T-helper 2 cell (primary cell): ENCODE measurements around the gene CTNNBL1.

Experiments
- DNase-seq, 5 experiments: peaks; one replicate each; pipeline versions ENCODE4 v3.0.0 to v3.0.0-alpha.2; 2012 to 2022

Gene CTNNBL1

DNA sequence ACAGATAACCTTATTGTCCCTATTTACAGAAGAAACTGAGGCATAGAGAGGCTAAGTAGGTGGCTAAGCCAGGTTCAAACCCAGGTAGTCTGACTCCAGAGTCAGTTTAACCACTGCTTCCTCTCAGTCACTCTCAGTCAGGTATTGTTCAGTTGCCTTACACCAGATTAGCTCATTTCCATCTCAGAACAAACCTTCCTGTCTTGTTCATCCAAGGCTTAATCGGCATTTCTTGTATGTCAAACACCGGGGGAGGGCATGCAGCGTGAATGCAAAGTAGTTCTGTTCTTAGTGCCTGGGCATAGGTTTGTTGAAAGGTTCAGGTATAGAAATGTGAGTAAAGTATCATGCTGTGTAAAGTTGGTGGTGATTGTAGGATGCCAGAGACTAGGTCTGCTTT, 51.7 kb downstream of the CTNNBL1 start:
- DNase-seq: peak in 1 of 5 experiments; percentile 74

DNA sequence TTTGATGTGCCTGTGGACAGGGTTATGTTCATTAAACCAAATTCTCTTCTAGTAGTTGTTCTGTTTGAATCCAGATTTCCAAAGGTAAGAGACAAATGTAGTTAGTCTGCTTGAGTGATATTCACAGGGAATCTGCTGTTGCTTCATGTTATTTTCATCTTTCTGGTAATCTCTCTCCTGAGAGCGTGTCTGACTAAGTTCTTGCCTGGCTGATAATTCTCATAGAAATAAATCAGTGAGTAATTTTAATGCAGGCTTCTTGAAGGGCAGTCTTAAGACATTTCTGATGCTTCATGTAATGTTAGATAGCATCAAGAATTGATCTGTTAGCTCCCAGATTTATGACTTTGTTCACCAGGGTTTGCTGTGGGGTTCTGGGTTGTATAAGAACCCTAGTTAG, 54.2 kb downstream of the CTNNBL1 start:
- no peak for DNase-seq

DNA sequence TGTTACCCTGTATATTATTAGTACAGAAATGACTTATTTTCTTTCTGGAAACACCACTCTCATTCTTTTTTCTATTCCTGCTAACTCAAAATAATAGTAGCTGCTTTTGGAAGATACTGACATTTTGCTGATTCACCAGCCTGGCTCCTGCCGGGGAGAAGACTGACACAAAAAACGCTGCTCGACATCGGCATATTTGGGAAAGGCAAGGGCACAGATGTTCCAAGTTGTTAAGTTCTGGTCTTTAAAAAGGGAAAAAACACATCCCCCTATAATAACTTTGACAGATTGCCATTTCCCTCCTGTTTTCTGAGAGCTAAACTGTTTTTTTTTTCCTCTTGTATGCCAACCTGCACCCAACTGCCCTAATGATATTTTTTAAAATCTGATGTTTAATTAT, 55.4 kb downstream of the CTNNBL1 start:
- no peak for DNase-seq

DNA sequence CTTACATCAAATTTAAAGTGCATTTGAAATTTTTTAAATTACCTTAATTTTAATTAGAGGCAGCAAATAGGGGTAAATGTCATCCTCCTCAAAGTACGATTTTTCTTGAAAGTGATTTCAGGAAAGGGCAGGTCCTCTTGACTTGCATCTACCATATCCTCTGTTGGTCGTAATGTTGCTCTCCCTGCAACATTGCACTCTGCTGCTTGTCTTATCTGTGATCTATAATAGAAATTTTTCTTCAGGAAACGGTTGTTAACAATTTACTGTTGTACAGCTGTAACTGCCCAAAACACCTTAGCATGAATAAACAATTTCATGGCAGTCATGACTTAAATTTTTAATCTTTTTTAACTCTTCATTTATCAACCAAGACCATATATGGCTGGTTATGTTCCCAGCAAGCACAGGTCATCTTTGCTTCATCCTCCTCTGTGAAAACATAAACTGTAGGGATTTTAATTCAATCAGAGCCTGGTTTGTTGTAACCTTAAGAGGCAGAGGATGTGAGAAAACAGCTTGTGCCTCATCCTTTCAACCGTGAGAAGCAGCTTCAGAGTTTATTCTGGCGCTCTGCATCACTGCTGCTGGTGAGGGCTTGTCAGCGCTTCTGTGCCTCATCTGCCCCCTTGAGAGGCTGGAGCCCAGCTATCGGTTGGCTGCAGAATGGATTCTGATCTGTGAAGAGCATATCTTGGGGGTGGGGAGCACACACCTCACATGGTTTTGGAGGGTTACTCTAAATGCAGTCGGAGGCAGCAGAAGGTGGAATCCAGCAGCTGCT, 56.0 kb downstream of the CTNNBL1 start:
- peak in 1 of 5 experiments; percentile 31 for DNase-seq

DNA sequence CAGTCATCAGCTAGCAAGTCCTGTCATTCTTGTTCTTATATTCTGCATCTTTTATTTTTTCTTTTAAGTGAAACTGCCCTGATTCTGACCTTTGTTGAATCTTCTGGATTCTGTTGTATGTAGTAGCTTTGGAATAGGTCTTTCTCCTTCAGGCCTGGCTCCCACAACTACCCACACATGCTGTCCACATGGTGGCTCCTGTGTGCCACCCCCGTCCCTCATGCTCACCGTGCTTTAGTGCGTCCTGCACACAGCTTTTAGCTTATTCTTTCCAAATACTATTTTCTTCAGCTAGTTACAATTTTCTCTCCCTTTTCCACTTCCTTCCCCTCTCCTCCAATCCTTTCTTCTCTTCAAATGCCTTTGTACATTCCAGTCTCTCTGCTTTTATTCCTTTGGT, 61.8 kb downstream of the CTNNBL1 start:
- DNase-seq: no peak

DNA sequence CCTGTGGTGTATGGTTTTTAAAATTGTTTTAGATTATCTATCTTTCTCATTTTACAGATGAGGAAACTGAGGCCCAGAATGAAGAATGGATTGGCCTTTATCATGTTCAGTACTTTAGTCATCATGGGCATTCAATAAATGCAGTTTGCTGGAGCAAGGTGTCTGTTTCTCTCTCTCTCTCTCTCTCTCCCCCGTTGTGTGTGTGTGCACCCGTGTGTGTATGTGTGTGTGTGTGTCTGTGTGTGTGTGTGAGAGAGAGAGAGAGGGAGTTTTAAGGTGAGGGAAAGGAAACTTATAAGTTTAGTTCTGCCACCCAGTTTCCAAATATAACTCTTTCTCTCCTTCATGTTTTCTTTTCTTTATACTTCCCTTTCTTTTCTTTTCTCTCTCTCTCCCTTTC, 62.4 kb downstream of the CTNNBL1 start:
- no peak for DNase-seq

DNA sequence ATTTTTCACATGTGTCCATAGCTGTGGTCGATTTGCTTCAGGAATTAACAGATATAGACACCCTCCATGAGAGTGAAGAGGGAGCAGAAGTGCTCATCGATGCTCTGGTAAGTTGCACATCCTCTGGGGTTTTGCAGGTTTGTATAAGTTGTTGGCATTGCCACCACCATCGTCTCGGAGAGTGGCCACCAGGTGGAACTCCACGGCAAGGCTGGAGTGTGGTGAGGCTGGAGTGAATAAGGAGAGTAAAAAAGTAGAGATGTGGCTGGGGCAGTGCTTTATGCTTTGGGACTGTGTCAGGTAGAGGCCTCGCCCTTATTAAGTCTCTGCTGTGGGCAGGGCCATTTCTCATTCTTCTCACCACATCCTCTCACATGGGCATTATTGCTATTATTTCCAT, 63.7 kb downstream of the CTNNBL1 start:
- no peak for DNase-seq

DNA sequence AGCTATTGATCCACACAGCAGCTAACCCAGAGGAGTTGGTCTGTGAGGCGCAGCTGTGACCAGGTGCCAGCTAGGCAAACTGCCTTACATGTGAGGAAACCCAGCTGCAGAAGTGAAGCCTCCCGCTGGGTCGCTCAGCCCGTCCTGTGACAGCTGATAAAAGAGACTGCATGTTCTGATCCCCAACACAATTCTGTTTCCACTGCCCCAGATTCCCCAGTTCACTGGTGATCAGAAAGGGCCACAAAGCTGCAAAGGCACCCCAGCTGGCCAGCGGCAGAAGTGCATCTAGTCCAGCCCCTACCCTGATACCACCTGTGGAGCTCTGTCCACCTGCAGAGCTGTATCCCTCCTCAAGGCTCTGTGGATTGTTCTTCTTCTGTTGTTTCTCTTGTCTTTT, 64.5 kb downstream of the CTNNBL1 start:
- DNase-seq: no peak

DNA sequence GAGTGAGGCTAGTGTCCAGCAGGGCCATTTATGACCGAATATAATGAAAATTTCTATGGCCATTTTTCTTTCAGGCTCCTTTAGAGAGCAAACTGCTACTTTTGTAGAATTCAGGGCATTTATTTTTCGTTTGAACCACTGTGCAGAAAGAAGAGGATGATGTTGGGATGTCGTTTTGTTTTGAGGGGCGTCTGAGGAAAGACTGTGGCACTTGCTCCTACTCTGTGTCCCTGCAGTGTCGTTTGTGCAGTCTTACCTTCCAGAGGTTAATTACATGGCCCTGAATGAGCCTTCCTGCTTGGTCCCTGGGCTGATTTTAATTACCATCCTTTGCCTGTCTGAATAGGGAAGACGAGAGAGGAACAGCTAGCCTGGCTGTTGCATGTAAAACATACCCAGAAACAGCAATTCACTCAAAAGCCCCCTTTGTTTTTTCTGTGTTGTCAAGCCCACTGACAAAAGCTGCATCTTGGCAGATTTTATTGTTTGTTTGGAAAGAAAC, 65.3 kb downstream of the CTNNBL1 start:
- no peak for DNase-seq

DNA sequence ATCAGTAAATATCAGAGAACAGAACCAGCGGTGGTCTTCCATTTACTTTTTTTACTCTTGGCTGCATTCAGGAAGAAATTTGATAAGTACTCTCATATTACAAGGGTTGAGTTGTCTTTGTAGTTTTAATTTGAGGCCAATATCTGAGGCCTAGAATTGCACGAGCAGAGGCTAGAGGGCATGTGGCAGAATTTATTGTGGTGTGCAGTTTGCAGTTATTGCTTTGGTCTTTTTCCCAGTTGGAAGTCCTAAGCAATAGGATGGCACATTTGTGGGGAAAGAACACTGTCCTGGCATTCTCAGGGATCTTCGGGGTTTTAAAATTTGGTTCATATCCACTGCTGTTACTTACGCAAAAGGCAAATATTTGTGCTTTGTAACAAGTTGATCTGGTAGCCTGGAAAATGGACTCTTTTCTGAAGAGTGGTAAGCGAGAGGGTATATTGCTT, 66.0 kb downstream of the CTNNBL1 start:
- no peak for DNase-seq

DNA sequence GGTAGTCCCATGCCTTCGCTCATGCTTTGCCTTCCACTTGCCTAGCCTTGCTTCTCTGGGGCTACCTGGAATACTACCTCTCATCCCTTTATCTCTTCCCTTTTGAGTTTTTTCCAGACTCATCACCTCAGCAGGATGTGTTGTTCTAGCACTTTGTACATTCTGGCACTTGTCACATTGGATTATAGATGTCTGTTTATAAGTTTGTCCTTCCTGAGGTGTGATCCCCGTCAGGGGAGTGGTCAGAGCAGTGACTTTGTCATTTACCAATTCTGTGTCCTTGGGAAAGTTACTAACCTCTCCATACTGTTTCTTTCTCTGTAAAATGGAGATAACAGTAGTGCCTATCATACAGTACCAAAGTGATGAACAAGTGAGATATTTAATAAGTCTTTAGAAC, 66.5 kb downstream of the CTNNBL1 start:
- DNase-seq: no peak

DNA sequence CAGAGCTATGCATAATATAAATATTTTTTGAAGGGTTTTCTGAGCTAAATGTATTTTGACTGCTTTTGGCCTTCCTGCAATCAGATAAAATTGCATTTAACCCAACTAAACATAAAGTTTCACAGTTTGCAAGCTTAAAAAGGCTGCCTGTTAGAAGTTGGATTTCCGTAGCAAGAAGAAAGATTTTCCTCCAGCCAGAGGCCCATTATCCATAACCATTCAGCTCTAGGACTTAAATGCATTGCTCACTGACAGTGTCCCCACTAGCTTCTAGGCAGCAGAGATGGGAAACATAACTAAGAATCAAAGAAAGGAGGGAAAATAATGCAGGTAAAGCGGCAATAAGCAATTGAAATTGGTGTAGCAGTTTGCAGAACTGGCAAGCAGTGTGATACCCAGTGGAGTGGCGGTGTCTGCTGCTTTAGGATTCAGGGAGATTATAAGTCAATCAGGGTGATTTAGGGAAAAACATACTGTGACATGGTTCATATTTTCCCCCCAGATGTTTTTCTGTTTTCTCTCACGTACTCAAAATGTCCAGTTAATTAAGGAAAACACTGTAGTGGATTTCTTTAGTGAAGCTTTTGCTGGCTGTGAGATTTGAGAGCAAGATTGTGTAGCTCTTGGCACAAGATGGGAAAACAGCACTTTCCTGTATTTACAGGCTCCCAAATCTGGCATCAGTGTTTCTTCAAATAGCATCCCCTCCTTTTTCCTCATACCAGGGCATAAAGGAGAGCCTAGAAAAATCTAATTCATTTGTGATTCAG, 69.1 kb downstream of the CTNNBL1 start:
- DNase-seq: no peak

DNA sequence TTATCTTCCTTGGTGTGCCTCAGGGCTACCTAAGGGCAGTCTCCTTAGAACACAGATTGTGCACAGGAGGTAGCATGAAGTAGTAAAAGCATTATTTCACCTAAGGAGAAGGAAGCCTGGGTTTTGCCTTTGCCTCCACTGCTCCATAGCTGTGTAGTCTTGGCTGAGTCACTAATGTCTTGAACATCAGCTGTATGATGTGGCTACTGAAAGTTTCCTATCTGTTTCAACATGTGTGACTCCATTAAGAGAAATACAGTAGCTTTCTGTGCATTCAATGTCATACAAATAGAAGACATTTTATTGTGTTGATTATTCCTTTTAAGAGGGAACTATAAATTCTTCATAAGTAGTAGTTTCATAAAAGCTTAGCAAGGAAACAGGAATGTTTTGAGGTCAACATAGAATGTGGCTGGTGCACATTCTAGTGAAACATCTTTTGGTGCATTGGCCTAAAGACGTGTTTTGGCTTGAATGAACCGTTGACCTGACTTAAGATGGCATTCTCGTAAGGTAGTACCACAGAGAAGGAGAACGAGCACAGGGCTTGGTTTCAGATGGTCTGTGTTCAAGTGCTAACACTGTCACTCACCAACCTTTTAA, 70.6 kb downstream of the CTNNBL1 start:
- no peak for DNase-seq

DNA sequence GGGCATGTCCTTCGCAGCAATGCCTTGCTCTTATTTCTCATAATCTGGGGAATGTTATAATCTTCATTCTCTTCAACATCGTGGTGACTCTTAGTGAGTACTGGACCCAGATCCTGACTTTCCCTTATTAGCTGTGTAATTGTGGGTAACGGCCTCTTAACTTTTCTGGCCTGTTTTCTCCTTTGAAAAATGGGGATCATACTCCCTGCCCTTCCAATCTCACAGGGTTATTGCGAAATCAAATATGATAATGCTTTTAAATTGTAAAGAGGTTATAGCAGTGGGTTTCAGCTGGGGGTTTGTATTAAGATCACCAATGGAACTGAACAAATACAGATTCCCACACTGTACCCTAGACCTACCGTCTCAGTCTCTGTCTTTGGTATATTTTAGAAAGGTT, 77.1 kb downstream of the CTNNBL1 start:
- no peak for DNase-seq

DNA sequence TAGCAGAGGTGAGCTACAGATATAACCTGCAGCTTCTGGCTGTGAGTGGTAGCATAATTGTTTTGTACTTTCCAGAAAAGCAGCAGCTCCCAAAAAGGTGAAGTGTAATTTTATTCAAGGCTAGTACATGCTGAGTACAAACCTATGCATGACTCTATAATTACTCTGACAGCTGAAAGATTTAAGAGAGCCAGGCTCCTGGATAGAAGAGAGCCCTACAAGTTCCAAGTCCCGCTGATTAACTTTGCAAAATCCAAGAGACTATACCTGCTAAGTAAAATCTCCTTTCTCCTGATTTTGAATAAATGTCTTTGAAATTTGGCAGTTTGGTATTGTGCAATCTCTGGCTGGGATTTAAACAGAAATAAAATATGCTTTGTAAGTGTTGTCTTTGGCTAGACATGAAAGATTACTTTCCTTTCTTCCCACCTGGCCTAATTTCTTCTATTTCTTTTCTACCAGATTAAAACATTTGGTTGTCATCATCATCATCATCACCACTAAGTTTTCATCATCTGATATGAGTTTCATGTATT, 79.5 kb downstream of the CTNNBL1 start:
- DNase-seq: no peak

DNA sequence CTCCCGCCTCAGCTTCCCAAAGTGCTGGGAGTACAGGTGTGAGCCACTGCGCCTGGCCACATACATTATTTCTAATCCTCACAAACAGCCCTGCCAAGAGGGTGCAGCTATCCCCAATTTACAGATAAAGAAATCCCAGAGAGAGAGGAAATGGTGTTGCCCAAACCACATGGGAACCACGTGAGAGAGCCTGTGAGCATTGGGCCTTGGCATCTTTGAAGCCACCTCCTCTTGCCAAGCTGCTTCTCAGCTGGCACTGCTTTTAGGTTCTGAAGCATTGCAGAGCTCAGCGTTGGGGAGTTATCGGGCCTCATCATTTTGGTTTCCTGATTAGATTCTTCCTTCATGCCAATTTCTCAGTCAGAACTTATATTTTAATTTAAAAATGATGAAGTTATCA, 80.3 kb downstream of the CTNNBL1 start:
- DNase-seq: peak in 1 of 5 experiments; percentile 5

DNA sequence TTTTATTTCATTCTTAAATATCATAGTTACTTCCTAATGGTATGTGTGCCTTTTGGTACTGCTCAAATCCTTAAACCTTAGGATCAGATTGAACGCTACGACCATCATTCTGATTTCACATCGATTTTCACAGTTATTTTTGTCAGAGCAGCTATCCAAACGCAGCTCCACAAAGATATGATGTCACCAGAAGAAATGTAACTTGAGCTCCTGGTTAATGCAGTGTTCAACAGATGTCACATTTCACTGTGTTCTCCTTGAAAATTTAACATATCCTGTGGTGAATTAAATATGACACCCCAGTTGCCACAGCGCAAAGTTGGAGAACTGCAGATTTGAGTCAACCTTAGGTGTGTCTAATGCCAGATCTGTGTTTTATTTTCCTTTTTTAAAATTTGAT, 81.4 kb downstream of the CTNNBL1 start:
- no peak for DNase-seq

DNA sequence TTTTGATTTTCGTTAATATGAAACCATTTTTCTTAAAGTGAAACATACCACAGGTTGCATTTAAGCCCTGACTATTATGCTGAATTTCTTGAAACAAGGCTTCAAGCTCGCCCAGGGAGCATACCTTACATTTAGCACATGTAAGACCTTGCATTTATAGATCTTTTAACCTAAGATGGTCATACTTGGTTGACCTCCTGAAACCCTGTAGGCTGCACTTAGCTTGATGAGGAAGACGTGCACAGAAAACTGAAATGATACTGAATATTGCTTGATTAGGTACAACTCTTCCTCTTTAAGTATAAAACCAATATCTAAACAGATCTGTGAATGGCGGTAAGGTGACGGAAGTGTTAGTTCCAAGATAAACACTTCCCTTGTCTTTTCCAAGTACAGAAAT, 82.2 kb downstream of the CTNNBL1 start:
- no peak for DNase-seq

DNA sequence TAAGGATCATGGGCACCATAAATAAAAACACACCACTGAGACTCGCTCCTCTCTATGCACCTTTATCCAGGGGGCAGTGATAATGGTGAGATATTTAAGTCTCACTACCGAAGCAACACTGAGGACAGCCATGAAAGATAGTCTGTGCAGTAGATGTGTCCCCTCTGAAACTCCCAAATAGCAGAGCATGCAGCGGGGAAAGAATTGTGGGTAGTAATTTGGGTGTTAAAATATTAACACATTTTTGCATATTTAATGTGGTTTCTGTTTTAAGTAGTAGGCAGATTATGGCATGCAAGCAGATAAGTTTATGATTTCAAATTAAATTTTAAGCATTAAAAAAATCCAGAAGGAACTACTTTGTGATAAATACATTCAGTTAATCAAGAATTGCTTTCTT, 82.7 kb downstream of the CTNNBL1 start:
- DNase-seq: no peak

DNA sequence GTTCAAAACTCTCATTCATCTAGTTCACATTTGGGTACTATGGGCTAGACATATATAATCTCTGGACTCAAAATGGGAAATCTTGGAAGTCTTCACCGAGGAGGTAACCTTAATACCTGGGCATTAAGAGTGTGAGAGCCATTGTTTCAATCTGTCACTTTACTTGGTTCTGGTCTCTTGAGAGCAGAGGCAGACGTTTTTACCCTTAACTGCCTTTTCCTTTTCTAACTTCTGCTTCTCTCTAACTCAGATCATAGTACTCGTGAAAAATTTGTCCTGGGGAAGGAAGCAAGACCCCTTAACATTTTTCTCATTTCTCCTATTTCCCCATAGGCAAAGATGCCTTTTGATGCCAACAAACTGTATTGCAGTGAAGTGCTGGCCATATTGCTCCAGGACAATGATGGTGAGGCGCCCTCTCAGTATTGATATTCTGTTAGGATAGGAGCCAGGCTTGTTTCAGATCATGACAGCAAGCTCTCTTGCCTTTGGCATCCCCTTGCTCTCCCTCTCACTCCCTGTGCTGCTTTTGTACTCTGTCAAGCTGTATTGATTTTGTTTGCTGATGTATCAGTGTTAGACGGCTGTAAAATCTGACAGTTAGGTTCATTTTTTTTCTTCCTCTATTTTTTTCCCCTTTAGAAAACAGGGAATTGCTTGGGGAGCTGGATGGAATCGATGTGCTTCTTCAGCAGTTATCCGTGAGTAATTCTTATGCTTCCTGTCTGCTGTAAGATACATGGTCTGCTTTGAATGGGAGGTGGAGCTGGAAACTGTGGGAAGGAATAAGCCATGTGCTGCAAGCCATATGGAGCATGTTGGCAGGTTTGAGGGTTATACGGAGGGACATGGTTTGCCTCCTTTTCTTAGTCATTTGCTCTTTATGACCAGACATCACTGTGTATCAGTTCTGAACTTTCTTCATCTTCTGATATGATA, 83.5 kb downstream of the CTNNBL1 start:
- no peak for DNase-seq

DNA sequence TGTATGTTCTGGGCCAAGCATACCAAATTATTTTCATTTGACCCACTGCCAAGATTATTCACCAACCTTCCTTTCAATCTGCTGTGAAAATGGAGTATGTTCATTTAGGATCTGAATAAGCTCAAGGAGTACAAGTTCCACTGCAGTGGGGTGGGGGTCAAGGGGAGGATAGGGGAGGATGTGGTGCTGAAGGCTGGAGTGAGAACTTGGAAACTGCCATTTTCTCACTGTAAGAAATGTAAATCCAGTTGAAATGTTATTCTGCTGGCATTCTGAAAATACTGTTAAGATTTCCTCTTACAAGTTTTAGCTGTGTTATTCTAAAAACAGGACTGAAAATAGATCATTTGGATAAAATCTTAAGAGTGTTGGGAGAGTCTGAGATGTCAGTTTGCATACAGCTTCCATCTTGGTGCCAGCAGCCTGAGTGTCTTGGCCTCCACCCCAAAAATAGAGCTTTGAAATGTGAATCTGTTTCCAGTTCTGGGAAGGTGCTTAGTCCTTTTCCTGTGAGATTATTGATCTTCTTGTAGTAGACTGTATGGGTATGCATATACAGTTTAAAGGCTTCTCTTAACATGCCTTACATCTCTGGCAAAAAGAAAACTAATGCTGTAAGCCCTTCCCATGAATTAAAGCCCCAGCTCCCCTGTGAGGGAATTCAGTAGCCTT, 84.3 kb downstream of the CTNNBL1 start:
- DNase-seq: no peak

DNA sequence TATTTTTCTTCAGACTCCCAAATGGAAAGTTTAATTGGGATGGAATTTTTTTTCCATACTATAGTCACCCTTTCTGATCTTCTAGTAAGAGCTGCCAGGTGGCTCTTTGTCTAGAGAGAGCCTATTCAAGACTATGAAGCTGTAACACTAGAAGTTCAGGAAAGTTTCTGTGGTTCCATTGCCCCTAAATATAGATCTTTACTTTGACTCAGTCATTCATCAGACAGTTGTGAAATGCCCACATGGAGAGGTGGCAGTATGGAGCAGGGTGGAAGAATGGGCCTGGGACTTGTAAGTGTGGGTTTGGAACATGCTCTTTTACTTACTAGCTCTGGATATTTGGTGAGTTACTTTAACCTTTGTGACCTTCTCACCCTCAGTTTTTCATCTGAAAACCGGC, 87.8 kb downstream of the CTNNBL1 start:
- no peak for DNase-seq
